BJ (cell line): ENCODE results near the gene PYGO1. TPM values are rescaled to one million over a fixed set of nuclear protein-coding genes. Genes with fewer than 3 reads are reported as not detected.
"Not testable (repeated sequence)": the region's sequence is repeated elsewhere in the genome, so short reads cannot be mapped to it uniquely, and the experiment has no call there.

Experiments
- CTCF ChIA-PET: fragments of 350-600 bp; formaldehyde crosslinking; extraction: SDS; loops from one replicate; lab custom pipeline; 2021; ENCODE audit warnings: antibody characterized with exemption, inconsistent platforms; lab: Yijun Ruan, JAX
- POLR2A ChIA-PET: fragments of 300-600 bp; sonication (Branson Sonifier 250); formaldehyde crosslinking; extraction: SDS; loops from one replicate; lab custom pipeline; 2021; ENCODE audit warnings: antibody characterized with exemption; lab: Charles Lee
- DNase-seq: peaks from one replicate; pipeline ENCODE4 v3.0.0-alpha.2; 2011; ENCODE audit warnings: low read depth
- H3K27me3 ChIP-seq: 2 replicates; pipeline ENCODE4 v1.6.0; 2011; ENCODE audit warnings: low read length; ENCODE audit not compliant: control insufficient read depth, insufficient read depth
- H3K36me3 ChIP-seq: 2 replicates; pipeline ENCODE4 v1.5.1; 2011; ENCODE audit warnings: low read length; ENCODE audit not compliant: control insufficient read depth, insufficient read depth
- H3K4me3 ChIP-seq: 2 replicates; pipeline ENCODE4 v1.5.1; 2011; ENCODE audit warnings: low read depth, mild to moderate bottlenecking, control low read depth, low read length
- CTCF ChIP-seq: IDR thresholded peaks from 2 replicates; pipeline ENCODE4 v1.5.1; 2011; ENCODE audit warnings: low read depth, mild to moderate bottlenecking, control low read depth, inconsistent platforms, low read length, moderate library complexity; ENCODE audit not compliant: insufficient read depth
- polyA plus RNA-seq: library from polyadenylated mRNA; depleted of rRNA; stranded (reverse); fragments of >200 nt; gene quantifications from 2 replicates; pipeline ENCODE4 v1.2.3, GENCODE V29; 2011; rRNA removed

PYGO1 gene
- polyA plus RNA-seq, 1 experiment: 3.1 TPM

DNA sequence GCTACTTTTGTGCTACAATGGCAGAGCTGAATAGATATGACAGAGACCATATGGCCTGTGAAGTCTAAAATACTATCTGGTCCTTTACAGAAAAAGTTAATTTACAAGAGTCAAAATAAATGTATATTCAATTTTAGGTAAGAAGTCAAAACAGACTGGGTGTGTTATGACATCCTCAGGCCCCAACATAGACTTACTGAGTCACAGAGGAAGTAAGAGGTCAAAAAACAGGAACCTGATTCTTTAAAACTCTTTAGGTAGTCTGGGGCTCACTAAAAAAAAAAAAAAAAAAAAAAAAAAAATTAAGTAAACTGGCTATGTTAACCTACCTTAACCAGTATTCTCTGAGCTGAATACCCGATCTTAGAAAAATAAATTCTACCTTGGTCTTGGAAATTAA is 93.2 kb downstream of the PYGO1 start:
- Histone ChIP-seq H3K36me3 (no peaks in the 10 kb centered on the region), H3K27me3 (no peaks in the 10 kb centered on the region), H3K4me3 (no peak overlapping the region)
- DNase-seq: no peak
- ChIA-PET POLR2A (no interaction called here), CTCF (no interaction called here)
- no peak for TF ChIP-seq CTCF

DNA sequence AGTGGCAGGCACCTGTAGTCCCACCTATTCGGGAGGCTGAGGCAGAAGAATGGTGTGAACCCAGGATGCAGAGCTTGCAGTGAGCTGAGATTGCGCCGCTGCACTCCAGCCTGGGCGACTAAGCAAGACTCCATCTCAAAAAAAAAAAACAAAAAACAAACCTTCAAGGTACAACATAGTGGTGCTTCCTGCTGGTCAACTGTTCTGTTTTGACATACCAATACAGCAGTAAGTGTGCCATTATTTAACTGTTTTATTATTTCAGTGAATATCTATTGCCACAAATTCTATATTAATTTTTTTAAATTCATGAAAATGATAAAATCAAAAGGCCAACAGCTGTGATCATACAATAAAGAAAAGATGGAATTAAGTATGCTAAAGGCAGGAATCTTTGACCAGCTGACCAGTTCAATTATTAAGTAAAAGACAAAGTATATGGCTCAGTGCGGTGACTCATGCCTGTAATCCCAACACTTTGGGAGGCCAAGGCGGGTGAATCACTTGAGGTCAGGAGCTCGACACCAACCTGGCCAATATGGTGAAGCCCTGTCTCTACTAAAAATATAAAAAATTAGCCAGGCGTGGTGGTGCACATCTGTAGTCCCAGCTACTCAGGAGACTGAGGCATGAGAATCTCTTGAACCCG is 99.1 kb downstream of the PYGO1 start:
- H3K4me3 ChIP-seq, H3K36me3 ChIP-seq, H3K27me3 ChIP-seq, POLR2A ChIA-PET: not testable (repeated sequence)
- DNase-seq: peak; percentile 16
- CTCF ChIA-PET: interaction anchor here (0.9 kb wide), 1 partner anchor 8 kb away, joined by 3 read pairs; no protein-coding TSS in a partner anchor

Other genes with a start within 250 kb of the PYGO1 start
- gene CCPG1, start 180.0 kb downstream of the PYGO1 start, polyA plus RNA-seq: 33.8 and 79.0 TPM in 2 replicates
- gene PIERCE2, start 179.8 kb downstream of the PYGO1 start, polyA plus RNA-seq: 1.4 and 2.8 TPM in 2 replicates
- gene DNAAF4, start 80.1 kb downstream of the PYGO1 start, polyA plus RNA-seq: 1.0 and 1.1 TPM in 2 replicates
- gene PRTG, start 154.8 kb upstream of the PYGO1 start, polyA plus RNA-seq: 0.94 and 1.1 TPM in 2 replicates